D721Med (cell line): Measurements from ENCODE around the gene CCDC127.

ENCODE experiments used
- DNase-seq: peaks from one replicate; pipeline ENCODE4 v3.0.0; 2011; ENCODE audit warnings: low spot score; ENCODE audit not compliant: insufficient read length
- FAIRE-seq: peaks from 2 replicates; lab custom pipeline; 2011; peaks lifted over from hg19 to GRCh38; lab: Jason Lieb, UNC
- TF ChIP-seq, protein P1 (sequence below): IDR thresholded peaks from 2 replicates; pipeline ENCODE4 v1.5.1; 2012; ENCODE audit warnings: mild to moderate bottlenecking, control low read depth; ENCODE audit not compliant: insufficient read depth; ENCODE audit errors: missing control alignments

CCDC127 gene

DNA sequence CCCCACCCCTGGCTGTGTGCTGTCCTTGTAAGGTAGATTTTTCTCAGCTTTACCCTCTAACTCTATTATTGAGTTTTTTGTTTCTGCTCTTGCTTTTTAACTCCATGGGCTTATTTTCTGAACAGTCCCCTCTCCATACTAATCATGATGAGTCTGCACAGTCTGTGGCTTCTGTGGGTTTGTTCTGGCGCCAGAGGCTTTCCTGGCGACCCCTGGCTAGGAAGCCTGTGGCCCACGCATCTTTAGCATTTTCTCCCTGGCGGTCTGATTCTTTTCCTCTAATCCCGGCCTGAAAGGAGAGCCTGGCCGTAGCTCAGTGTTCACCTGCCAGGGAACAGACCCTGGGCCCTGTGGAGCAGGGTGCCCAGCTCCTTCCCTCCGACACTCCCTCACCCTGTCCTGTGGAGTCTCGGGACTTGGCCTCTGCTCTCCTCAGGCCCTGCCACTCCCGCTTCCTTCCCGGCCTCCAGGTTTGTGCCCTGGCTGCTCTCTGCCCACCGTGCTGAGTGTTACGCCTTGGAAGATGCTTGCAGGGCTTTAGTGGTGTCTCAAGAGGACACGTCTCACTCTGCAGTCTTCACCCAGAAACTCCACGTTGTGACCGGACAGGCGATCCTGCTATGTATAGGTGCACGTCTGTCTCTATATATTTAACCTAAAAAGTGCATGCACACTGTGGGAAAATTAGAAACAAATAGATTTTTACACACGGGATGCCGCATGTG lies 58.3 kb downstream of the CCDC127 start:
- FAIRE-seq = no peak
- DNase-seq = no peak
- TF ChIP-seq, protein P1, sequence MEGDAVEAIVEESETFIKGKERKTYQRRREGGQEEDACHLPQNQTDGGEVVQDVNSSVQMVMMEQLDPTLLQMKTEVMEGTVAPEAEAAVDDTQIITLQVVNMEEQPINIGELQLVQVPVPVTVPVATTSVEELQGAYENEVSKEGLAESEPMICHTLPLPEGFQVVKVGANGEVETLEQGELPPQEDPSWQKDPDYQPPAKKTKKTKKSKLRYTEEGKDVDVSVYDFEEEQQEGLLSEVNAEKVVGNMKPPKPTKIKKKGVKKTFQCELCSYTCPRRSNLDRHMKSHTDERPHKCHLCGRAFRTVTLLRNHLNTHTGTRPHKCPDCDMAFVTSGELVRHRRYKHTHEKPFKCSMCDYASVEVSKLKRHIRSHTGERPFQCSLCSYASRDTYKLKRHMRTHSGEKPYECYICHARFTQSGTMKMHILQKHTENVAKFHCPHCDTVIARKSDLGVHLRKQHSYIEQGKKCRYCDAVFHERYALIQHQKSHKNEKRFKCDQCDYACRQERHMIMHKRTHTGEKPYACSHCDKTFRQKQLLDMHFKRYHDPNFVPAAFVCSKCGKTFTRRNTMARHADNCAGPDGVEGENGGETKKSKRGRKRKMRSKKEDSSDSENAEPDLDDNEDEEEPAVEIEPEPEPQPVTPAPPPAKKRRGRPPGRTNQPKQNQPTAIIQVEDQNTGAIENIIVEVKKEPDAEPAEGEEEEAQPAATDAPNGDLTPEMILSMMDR = no peak

DNA sequence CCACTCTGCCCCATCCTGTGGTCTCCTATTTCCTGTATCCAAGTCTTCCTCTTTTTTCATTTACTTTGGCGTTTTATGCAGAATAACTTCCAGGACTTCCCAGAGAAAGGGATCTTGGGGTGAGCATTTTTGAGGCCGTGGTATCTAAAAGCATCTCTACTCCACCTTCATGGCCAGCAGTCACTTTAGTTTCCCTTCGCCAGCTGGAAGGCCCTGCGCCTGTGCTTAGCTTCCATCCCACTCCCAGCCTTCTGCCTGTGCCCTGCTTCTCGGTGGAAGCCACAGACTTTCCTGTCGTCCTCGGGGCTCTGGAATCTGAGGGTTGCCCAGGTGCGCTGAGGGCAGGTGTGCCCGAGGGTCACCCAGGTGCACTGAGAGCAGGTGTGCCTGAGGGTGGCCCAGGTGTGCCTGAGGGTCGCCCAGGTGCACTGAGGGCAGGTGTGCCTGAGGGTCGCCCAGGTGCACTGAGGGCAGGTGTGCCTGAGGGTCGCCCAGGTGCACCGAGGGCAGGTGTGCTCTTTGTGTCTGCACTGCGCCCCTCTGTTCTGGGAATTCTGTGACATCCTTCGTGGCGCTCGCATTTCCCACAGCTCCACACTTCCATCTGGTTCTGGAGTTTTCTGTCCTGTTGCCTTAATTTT lies 59.0 kb downstream of the CCDC127 start:
- TF ChIP-seq, protein P1 = no peak
- FAIRE-seq = no peak

DNA sequence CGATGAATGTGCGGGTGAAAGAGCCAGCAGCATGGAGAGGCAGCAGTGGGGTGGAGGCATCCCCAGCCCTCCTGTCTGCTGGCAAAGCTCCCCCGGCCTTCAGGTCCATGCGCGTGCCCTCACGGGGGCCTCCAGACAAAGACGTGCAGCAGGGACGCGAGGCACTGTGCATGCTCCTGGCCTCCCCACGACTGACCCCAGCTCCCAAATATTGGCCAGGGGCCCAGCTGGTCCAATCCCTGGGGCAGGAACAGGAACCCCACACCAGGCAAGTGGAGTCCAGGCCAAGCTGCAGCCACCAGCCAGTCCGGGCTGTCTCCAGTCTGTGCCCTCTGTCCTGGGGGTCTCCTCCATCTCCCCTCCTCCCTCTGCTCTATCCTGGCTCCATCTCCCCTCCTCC lies 60.2 kb downstream of the CCDC127 start:
- peak; percentile 11 for DNase-seq
- TF ChIP-seq, protein P1 = no peak
- FAIRE-seq = no peak

More for the DNA sequence above, 59.0 kb downstream of the CCDC127 start:
- DNase-seq = no peak

DNA sequence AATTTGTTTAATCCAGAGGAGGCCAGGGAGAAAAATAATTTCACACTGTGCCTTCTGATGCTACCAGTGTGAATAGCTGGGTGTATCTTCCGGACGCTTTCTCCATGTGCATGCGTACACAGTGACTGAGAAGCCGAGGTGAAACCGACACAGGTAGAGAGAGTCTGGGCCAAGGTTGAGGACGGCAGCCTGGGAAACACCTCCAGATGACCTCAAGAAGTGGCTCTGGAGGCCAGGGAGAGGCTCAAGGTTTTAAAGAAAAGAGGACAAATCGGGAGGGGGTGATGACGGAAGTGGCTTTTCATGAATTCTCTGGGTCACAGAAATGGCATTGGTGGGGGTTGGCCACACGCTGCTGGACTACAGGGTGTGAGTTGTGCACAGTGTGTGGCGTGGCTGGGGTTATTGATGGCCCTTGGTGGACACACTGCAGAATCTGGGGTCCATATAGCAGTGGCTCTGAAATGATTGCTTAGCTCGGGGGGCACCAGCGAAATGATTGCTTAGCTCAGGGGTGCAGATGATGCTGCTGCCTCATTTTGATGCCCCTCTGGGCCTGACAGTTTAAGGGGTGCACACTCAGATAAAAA lies 60.7 kb downstream of the CCDC127 start:
- DNase-seq (peak; percentile 4), FAIRE-seq (no peak)
- TF ChIP-seq, protein P1 = no peak

DNA sequence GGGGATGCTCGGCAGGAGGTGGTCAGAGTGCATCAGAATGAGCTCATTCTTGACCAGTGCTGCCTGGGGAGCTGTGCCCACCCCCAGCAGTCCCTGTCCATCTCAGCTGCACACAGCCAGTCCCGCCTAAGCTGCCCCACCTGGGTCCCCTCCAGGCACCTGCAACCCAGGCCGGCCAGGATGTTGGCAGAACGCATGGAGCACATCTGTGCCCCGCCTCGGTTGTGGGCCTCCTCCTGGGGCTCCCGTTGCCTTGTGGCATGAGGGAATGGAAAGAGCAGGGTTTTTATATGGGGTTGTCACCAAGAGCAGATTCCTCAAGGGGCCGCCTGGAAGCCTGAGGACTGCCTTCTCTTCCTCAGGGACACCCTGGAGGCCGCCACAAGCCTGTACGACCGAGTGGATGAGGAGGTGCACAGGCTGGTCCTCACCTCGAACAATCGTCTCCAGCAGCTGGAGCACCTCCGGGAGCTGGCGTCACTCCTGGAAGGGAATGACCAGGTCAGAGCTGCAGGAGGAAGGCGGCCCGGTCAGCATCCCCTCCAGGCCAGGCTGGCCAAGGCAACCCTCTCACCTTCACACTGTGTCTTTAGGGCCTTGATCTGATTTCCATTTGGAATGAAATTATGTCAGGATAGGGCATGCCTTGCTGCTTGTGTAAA lies 61.4 kb downstream of the CCDC127 start:
- FAIRE-seq = no peak
- TF ChIP-seq, protein P1 = no peak
- DNase-seq = peak; percentile 5

DNA sequence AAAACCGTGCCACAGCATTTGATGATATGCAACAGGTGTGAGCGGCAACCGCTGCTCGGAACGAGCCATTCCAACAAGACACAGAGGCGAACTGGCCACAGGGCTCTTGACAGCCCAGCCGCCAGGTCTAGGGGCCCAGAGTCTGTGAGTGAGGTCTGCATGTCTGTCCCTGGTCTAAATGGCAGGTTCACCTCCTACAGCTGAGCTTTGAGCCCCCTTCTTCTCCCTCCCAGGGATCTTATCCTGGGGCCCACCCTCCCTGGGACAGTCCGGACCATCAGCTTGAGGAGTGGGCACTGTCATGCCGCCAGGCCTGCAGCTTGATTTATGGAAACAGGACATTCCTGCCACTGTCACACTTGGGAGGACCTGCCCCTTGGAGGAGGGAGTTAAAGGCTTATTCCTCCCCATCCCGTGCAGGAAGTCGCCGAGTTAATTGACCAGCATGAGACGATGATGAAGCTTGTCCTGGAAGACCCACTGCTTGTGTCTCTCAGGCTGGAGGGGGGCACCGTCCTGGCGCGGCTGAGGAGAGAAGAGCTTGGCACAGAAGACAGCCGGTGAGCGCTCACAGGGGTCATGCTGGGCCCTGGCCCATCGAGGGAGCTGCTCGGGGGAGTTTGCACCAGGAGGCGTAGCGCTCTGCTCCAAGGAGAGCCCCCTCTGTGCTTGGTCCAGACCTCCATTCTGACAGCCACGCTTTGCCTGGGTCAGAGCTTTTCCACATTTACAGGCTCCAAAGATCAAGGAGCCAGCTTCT lies 62.1 kb downstream of the CCDC127 start:
- FAIRE-seq (no peak), DNase-seq (no peak)
- TF ChIP-seq, protein P1 = no peak
